HCT116 (cell line): ENCODE results near the gene THSD4. TPM values are rescaled to one million over a fixed set of nuclear protein-coding genes. Genes with fewer than 3 reads are reported as not detected.

ENCODE experiments used
- ATAC-seq: fragments of 200-7000 bp; cut with Tn5 transposase; 2 replicates; pipeline ENCODE4 v1.9.1; 2020; ENCODE audit warnings: mild to moderate bottlenecking, moderate library complexity
- BruUV-seq: library from RNA; stranded (reverse); fragments of 400-500 nt; replicated peaks from 2 replicates; lab custom pipeline; 2021; lab: Mats Ljungman, UMichigan
- CTCF ChIA-PET: fragments of 300-600 bp; sonication (Branson Sonifier 250); formaldehyde crosslinking; loops from one replicate; lab custom pipeline; 2021; ENCODE audit warnings: antibody characterized with exemption; lab: Charles Lee
- POLR2A ChIA-PET: fragments of 300-600, 350-600 bp; sonication (Branson Sonifier 250); formaldehyde crosslinking; loops from one replicate; lab custom pipeline; 2021; ENCODE audit warnings: antibody characterized with exemption; lab: Charles Lee
- RAD21 ChIA-PET, 2 experiments: fragments of 300-600 bp; sonication (Branson Sonifier 250); formaldehyde crosslinking; loops; one replicate each; lab custom pipeline; 2023; ENCODE audit warnings: low total read pairs in 2 of 2; ENCODE audit not compliant: uncharacterized antibody in 2 of 2, unreplicated experiment in 2 of 2, low non-redundant PET in 1 of 2; lab: Charles Lee
- DNase-seq: peaks from one replicate; pipeline ENCODE4 v3.0.0-alpha.2; 2010; ENCODE audit warnings: low read depth, low spot score
- H2AFZ ChIP-seq: fragments of 200-600 bp; shearing (Covaris generic), sonication (generic); 2 replicates; pipeline ENCODE4 v1.6.1; 2017; ENCODE audit warnings: low read depth, mixed run types, mixed read lengths, antibody characterized with exemption, low read length; ENCODE audit not compliant: poor library complexity, severe bottlenecking
- H3K27ac ChIP-seq: 2 replicates; pipeline ENCODE4 v1.5.1; 2012; ENCODE audit warnings: low read depth, low read length
- H3K27me3 ChIP-seq: fragments of 200-600 bp; sonication (generic); 2 replicates; pipeline ENCODE4 v1.6.1; 2016; ENCODE audit warnings: mixed run types, low read length, mixed read lengths; ENCODE audit not compliant: insufficient read depth
- H3K36me3 ChIP-seq, 2 experiments: fragments of 200-500 bp in 1 of 2; fragments of 200-600 bp in 1 of 2; sonication (Bioruptor generic) in 1 of 2; sonication (generic) in 1 of 2; 2 replicates each; pipeline versions ENCODE4 v1.5.1 to v1.6.1; 2014 to 2016; ENCODE audit warnings: low read length in 2 of 2, inconsistent platforms in 1 of 2, mixed read lengths in 1 of 2, mixed run types in 1 of 2; ENCODE audit not compliant: insufficient read depth in 2 of 2, control insufficient read depth in 1 of 2
- H3K4me1 ChIP-seq, 2 experiments: fragments of 200-600 bp in 1 of 2; sonication (generic) in 1 of 2; 2 replicates each; pipeline versions ENCODE4 v1.5.1 to v1.6.1; 2012 to 2017; ENCODE audit warnings: low read length in 2 of 2, inconsistent platforms in 1 of 2, mild to moderate bottlenecking in 1 of 2, mixed read lengths in 1 of 2, mixed run types in 1 of 2, moderate library complexity in 1 of 2; ENCODE audit not compliant: insufficient read depth in 2 of 2, control insufficient read depth in 1 of 2
- H3K4me2 ChIP-seq: fragments of 200-600 bp; sonication (generic); 2 replicates; pipeline ENCODE4 v1.6.1; 2017; ENCODE audit warnings: mixed run types, low read length, mixed read lengths
- H3K4me3 ChIP-seq, 2 experiments: fragments of 200-600 bp in 1 of 2; sonication (generic) in 1 of 2; replicated peaks in 1 of 2; 2 replicates each; pipeline ENCODE4 v1.5.1; 2011 to 2016; ENCODE audit warnings: low read length in 2 of 2, control low read depth in 1 of 2, low read depth in 1 of 2, mild to moderate bottlenecking in 1 of 2, mixed read lengths in 1 of 2, mixed run types in 1 of 2
- H3K79me2 ChIP-seq: fragments of 200-600 bp; sonication (generic); 2 replicates; pipeline ENCODE4 v1.6.1; 2017; ENCODE audit warnings: mild to moderate bottlenecking, mixed run types, low read length, moderate library complexity, mixed read lengths; ENCODE audit not compliant: insufficient read depth
- H3K9ac ChIP-seq: fragments of 200-600 bp; sonication (generic); 2 replicates; pipeline ENCODE4 v1.6.1; 2016; ENCODE audit warnings: low read length, mixed read lengths
- H3K9me2 ChIP-seq: fragments of 200-600 bp; sonication (generic), shearing (Covaris generic); 2 replicates; pipeline ENCODE4 v1.6.1; 2017; ENCODE audit warnings: mixed run types, mild to moderate bottlenecking, moderate library complexity; ENCODE audit not compliant: insufficient read depth
- H3K9me3 ChIP-seq, 2 experiments: fragments of 200-500 bp in 1 of 2; fragments of 200-600 bp in 1 of 2; sonication (Bioruptor generic) in 1 of 2; sonication (generic) in 1 of 2; 2 replicates each; pipeline ENCODE4 v1.6.1; 2014 to 2017; ENCODE audit warnings: low read length in 2 of 2, mixed read lengths in 2 of 2, inconsistent platforms in 1 of 2, low read depth in 1 of 2, mild to moderate bottlenecking in 1 of 2, mixed run types in 1 of 2, moderate library complexity in 1 of 2; ENCODE audit not compliant: control insufficient read depth in 1 of 2, insufficient read depth in 1 of 2
- H4K20me1 ChIP-seq: fragments of 200-600 bp; sonication (generic), shearing (Covaris generic); 2 replicates; pipeline ENCODE4 v1.6.1; 2017; ENCODE audit warnings: mixed run types, mild to moderate bottlenecking, moderate library complexity; ENCODE audit not compliant: insufficient read depth
- EGR1 ChIP-seq: IDR thresholded peaks from 2 replicates; pipeline ENCODE4 v1.6.1; 2012; ENCODE audit warnings: low read depth
- FOSL1 ChIP-seq: IDR thresholded peaks from 2 replicates; pipeline ENCODE4 v1.6.1; 2012; ENCODE audit warnings: low read depth
- JUND ChIP-seq: IDR thresholded peaks from 2 replicates; pipeline ENCODE4 v1.6.1; 2012
- RAD21 ChIP-seq: IDR thresholded peaks from 2 replicates; pipeline ENCODE4 v1.6.1; 2012; ENCODE audit warnings: low read depth, mild to moderate bottlenecking
- SIN3A ChIP-seq: IDR thresholded peaks from 2 replicates; pipeline ENCODE4 v1.6.1; 2012; ENCODE audit warnings: low read depth
- ZBTB33 ChIP-seq: IDR thresholded peaks from 2 replicates; pipeline ENCODE4 v1.6.1; 2011; ENCODE audit warnings: mild to moderate bottlenecking, low read length, moderate library complexity; ENCODE audit not compliant: insufficient replicate concordance; ENCODE audit errors: extremely low read depth
- ZFX ChIP-seq: fragments of 450-650 bp; IDR thresholded peaks from 2 replicates; pipeline ENCODE4 v1.6.1; 2017
- ZNF274 ChIP-seq: fragments of 200-500 bp; sonication (Bioruptor generic); IDR thresholded peaks from 2 replicates; pipeline ENCODE4 v1.6.1; 2014; ENCODE audit warnings: mild to moderate bottlenecking, low read depth, low read length, inconsistent platforms
- intact Hi-C: fragments of 100-400 bp; cut with micrococcal nuclease; formaldehyde crosslinking; loops from 2 replicates; pipeline ENCODE4 v1.10.0; 2022
- total RNA-seq: library from RNA; stranded (reverse); gene quantifications from one replicate; pipeline ENCODE4 v1.2.1, GENCODE V29; 2021; ENCODE audit not compliant: unreplicated experiment

The THSD4 gene
- total RNA-seq, 1 experiment from 2014 or later = 30.5 TPM

GRCh38 chr15:71632576-71633195, 517.4 kb downstream of the THSD4 start:
- intact Hi-C loops = no loop called here
- DNase-seq (no peak), ATAC-seq (no peak)
- ChIA-PET RAD21 (no interaction called here), CTCF (no interaction called here), POLR2A (no interaction called here)
- no peak overlapping the region for H3K27ac ChIP-seq
- no TSS peak for BruUV-seq
- no peaks in the 10 kb centered on the region for H3K9me2 ChIP-seq
- TF ChIP-seq RAD21 (no peak), SIN3A (no peak), ZBTB33 (no peak), ZNF274 (no peak), ZFX (no peak)
- H3K9me3 ChIP-seq = no peaks in the 10 kb centered on the region
- H3K4me3 ChIP-seq = no peak overlapping the region
- H3K4me2 ChIP-seq = no peak overlapping the region
- no peak overlapping the region for H3K9ac ChIP-seq
- H3K36me3 ChIP-seq = no peaks in the 10 kb centered on the region
- H3K79me2 ChIP-seq = no peaks in the 10 kb centered on the region
- H4K20me1 ChIP-seq = no peaks in the 10 kb centered on the region
- H3K27me3 ChIP-seq = no peaks in the 10 kb centered on the region
- no peak overlapping the region for H2AFZ ChIP-seq
- no peaks in the 10 kb centered on the region for H3K4me1 ChIP-seq

- no peak overlapping the region for H3K27ac ChIP-seq
- intact Hi-C loops = no loop called here
- H3K4me1 ChIP-seq = no peaks in the 10 kb centered on the region
- TF ChIP-seq EGR1 (no peak), FOSL1 (no peak), JUND (no peak)
- H2AFZ ChIP-seq = no peak overlapping the region
- no peaks in the 10 kb centered on the region for H3K9me3 ChIP-seq
- no peaks in the 10 kb centered on the region for H3K36me3 ChIP-seq
- ATAC-seq = no peak
- H3K27me3 ChIP-seq = no peaks in the 10 kb centered on the region
- BruUV-seq = no TSS peak
- POLR2A ChIA-PET = no interaction called here
- no peak overlapping the region for H3K4me3 ChIP-seq
- H3K4me2 ChIP-seq = no peak overlapping the region
- no peak for DNase-seq
- H4K20me1 ChIP-seq = no peaks in the 10 kb centered on the region
- H3K79me2 ChIP-seq = no peaks in the 10 kb centered on the region
- no peak overlapping the region for H3K9ac ChIP-seq
- H3K9me2 ChIP-seq = no peaks in the 10 kb centered on the region
- RAD21 ChIA-PET = no interaction called here
- CTCF ChIA-PET = interaction anchor here (0.6 kb wide), 1 partner anchor 308 kb away, joined by 3 read pairs; no protein-coding TSS in a partner anchor
Measured at GRCh38 chr15:71634820-71635560, 519.7 kb downstream of the THSD4 start.
